OCI-M2 (cell line): ENCODE measurements around the gene ZNF469.

Source experiments
- DNase-seq: peaks from one replicate; lab custom pipeline; 2025; ENCODE audit not compliant: unreplicated experiment; lab: John Stamatoyannopoulos, UW

The ZNF469 gene

GRCh38 chr16:88376835-88377726, 5.7 kb upstream of the ZNF469 start:
- no peak for DNase-seq

GRCh38 chr16:88377961-88378360, 4.8 kb upstream of the ZNF469 start:
- no peak for DNase-seq

GRCh38 chr16:88378401-88378800, 4.4 kb upstream of the ZNF469 start:
- no peak for DNase-seq

GRCh38 chr16:88378836-88379693, 3.7 kb upstream of the ZNF469 start:
- DNase-seq = no peak

GRCh38 chr16:88379694-88380040, 3.1 kb upstream of the ZNF469 start:
- no peak for DNase-seq

- no peak for DNase-seq
These were observed 2.7 kb upstream of the ZNF469 start for GRCh38 chr16:88380099-88380498.

- DNase-seq = no peak
These were observed 2.1 kb upstream of the ZNF469 start for GRCh38 chr16:88380619-88381018.

GRCh38 chr16:88381820-88382451, 823 bp upstream of the ZNF469 start:
- DNase-seq = no peak

- no peak for DNase-seq
These were observed 852 bp downstream of the ZNF469 start for GRCh38 chr16:88383401-88384221.

- DNase-seq = no peak
These were observed 1.7 kb downstream of the ZNF469 start for GRCh38 chr16:88384222-88385111.

GRCh38 chr16:88385112-88385594, 2.4 kb downstream of the ZNF469 start:
- no peak for DNase-seq

GRCh38 chr16:88385831-88386815, 3.4 kb downstream of the ZNF469 start:
- no peak for DNase-seq

- DNase-seq = no peak
These were observed 4.5 kb downstream of the ZNF469 start for GRCh38 chr16:88387180-88387765.

- no peak for DNase-seq
These were observed 5.3 kb downstream of the ZNF469 start for GRCh38 chr16:88387941-88388627.

GRCh38 chr16:88389191-88389590, 6.4 kb downstream of the ZNF469 start:
- no peak for DNase-seq

- no peak for DNase-seq
These were observed 6.9 kb downstream of the ZNF469 start for GRCh38 chr16:88389621-88390160.

GRCh38 chr16:88390265-88390664, 7.5 kb downstream of the ZNF469 start:
- no peak for DNase-seq
